ENCODE results near the gene TNFRSF9.

GRCh38 chr1:7962014-7962335 is 21.3 kb upstream of the TNFRSF9 start:
- TF ChIP-seq EZH2 (IDR thresholded peaks at IDR 0.05; ENCODE audit: borderline replicate concordance, low read length) = no peak
- no peak for TF ChIP-seq CTCF (IDR thresholded peaks at IDR 0.05; ENCODE audit: low read length)
